Fibroblast of gingiva (primary cell): ENCODE data around the gene THAP8.

ENCODE experiments used
- DNase-seq: peaks from one replicate; pipeline ENCODE4 v3.0.0-alpha.2; 2011; ENCODE audit warnings: low read depth

The THAP8 gene

GRCh38 chr19:35993923-35994598 is 60.0 kb downstream of the THAP8 start:
- DNase-seq = no peak

DNA sequence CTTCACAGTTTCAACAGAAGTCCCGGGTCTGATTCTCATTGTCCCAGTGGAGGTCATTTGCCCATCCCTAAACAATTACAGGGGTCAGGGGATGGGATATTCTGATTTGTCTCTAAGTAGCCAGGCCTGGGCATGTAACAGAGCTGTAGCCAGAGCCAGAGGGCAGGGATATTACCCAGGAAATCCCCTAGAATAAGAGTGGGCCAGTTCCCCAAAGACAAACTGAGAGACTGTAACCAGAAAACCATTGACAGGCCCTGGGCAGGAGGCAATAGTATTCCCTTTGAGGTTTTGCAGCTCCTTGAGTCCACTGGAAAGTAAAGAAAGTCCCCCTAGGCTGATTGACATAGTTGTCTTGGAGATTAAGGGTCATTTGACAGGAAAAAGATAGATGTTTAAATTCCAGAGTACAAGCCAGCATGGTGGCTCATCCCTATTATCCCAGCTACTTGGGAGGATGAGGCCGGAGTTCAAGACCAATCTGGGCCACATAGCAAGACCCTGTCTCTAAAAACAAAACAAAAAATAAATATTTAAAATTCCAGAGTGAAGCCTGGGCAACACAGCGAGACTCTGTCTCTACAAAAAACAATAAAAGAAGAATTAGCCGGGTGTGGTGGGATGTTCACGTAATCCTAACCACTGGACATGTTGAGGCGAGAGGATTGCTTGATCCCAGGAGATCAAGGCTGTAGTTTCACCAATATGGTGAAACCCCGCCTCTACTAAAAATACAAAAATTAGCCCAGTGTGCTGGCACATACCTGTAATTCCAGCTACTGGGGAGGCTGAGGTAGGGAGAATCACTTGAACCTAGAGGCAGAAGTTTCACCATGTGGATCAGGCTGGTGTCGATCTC is 60.9 kb downstream of the THAP8 start:
- no peak for DNase-seq

DNA sequence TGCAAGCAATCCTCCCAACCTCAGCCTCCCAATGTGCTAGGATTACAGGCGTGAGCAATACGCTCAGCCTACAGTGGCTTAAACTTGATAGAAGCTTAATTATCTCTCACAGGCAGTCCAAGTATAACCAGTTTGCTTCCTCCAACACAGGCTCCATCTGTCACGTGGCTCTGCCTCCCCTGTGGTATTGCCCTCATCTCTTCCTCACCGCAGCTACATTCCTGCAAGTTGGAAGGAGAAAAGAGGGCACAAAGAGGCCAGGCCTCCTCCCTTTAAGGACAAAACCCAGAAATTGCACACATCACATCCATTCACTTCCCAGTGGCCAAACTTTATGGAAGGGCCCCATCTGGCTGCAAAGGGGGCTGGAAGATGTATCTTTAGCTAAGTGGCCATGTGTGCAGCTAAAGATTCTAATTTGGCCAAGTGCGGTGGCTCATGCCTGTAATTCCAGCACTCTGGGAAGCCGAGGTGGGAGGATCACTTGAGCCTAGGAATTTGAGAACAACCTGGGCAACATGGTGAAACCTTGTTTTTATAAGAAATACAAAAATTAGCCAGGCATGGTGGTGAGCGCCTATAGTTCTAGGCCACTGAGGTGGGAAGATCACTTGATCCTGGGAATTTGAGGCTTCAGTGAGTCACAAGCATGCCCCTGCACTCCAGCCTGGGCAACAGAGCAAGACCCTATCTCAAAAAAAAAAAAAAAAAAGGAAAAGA is 62.2 kb downstream of the THAP8 start:
- no peak for DNase-seq

GRCh38 chr19:35990771-35991730 is 63.0 kb downstream of the THAP8 start:
- no peak for DNase-seq

- no peak for DNase-seq
These were observed 63.9 kb downstream of the THAP8 start for GRCh38 chr19:35990156-35990555.

GRCh38 chr19:35988824-35989223 is 65.3 kb downstream of the THAP8 start:
- DNase-seq = no peak

GRCh38 chr19:35987571-35987896 is 66.6 kb downstream of the THAP8 start:
- DNase-seq = no peak

DNA sequence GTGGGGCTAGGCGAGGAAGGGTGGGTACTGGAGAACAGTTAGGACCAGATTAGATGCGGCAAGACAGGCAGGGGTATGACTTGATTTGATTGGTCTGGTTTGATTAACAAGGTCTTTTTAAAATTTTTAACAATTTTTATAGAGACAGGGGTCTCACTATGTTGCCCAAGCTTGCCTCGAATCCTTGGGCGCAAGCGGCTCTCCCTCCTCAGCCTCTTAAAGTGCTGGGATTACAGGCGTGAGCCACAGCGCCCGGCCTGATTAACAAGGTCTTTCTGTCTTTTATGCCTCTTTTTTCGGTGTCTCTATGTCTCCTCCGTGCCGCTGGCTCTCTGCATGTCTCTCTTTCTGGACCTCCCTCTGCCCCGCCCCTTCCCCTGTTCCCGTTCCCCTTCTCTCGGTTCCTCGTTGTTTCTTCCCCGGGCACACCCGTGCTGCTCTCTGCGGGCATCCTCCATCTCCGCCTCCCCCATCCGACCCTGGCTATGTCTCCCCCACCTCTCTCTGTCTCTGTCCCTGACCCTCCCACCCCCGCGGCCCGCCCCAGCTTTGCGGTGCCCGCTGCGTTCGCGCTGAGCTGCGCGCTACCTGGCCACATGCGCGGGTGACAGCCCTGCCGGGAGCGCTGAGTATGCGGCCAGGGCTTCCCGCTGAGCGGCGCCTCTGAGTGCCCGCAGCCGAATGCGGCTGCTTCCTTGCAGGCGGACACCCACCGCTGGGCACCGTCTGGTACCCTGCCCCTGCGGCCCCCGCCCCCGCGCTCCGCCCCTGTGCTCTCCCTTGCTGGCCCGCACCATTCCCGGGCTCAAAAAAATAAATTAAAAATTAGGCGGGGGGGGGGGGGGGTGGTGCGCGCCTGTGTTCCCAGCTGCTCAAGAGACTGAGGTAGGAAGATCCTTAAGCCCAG is 67.2 kb downstream of the THAP8 start:
- DNase-seq = no peak

- DNase-seq = no peak
These were observed 68.0 kb downstream of the THAP8 start for GRCh38 chr19:35986111-35986510.
